ENCODE measurements around the gene DMD. TPM values are rescaled to one million over a fixed set of nuclear protein-coding genes. Genes with fewer than 3 reads are reported as not detected.
A peak's percentile ranks its signal among the peaks of the same experiment; 100 is the strongest.

DMD gene
- polyA plus RNA-seq, 2 of the 4 experiments (the other 2 are of a cell fraction), result 0.03 TPM; not detected in 1

- POLR2A ChIA-PET, result no interaction called here
- H3K4me2 ChIP-seq, result no peak overlapping the region
- no peak for DNase-seq (ENCODE audit: low read depth in 1 of 2, low spot score in 1 of 2)
- no peaks in the 10 kb centered on the region for H3K9me3 ChIP-seq
- FAIRE-seq, result peak; percentile 95
- CTCF ChIA-PET, result no interaction called here
- no peak for ATAC-seq
- H3K27ac ChIP-seq, result no peak overlapping the region
- TF ChIP-seq EP300 (IDR thresholded peaks at IDR 0.05) (no peak), HEYL (CRISPR knock-in tag; IDR thresholded peaks at IDR 0.05) (no peak), ESRRA (IDR thresholded peaks at IDR 0.05; ENCODE audit: borderline replicate concordance, low read length) (no peak), JUN (IDR thresholded peaks at IDR 0.05) (no peak), CHD2 (IDR thresholded peaks at IDR 0.05; ENCODE audit: low read length, partially characterized antibody) (no peak)
- H3K4me1 ChIP-seq, result no peaks in the 10 kb centered on the region
- H3K4me3 ChIP-seq, result no peak overlapping the region
Measured at GRCh38 chrX:32139476-32139875, 1071.9 kb downstream of the DMD start.

- H3K4me3 ChIP-seq, result no peak overlapping the region
- TF ChIP-seq REST (IDR thresholded peaks at IDR 0.05), result peak; percentile 42; the same call in 1 of the 2 replicates
- TF ChIP-seq ZSCAN20 (CRISPR knock-in tag; IDR thresholded peaks at IDR 0.05), result no peak
- FAIRE-seq (no peak), DNase-seq (ENCODE audit: low read depth in 1 of 2, low spot score in 1 of 2) (no peak), ATAC-seq (no peak)
- 0% methylated on average over 2 of the region's 2 CpGs for WGBS (ENCODE audit: missing lambda C conversion rate)
- no peaks in the 10 kb centered on the region for H3K4me1 ChIP-seq
- POLR2A ChIA-PET, result no interaction called here
- CTCF ChIA-PET, result no interaction called here
- H3K27ac ChIP-seq, result no peak overlapping the region
- H3K9me3 ChIP-seq, result no peaks in the 10 kb centered on the region
- no peak overlapping the region for H3K4me2 ChIP-seq
Measured at GRCh38 chrX:32137525-32137924, 1073.8 kb downstream of the DMD start.

- DNase-seq (ENCODE audit: low read depth in 1 of 2, low spot score in 1 of 2) (no peak), ATAC-seq (no peak), FAIRE-seq (no peak)
- no peaks in the 10 kb centered on the region for H3K4me1 ChIP-seq
- TF ChIP-seq MAFK (IDR thresholded peaks at IDR 0.05; ENCODE audit: partially characterized antibody), result no peak
- no peak for TF ChIP-seq REST (IDR thresholded peaks at IDR 0.05)
- TF ChIP-seq HMGXB4 (CRISPR knock-in tag; IDR thresholded peaks at IDR 0.05; ENCODE audit: borderline replicate concordance), result no peak
- no peak for TF ChIP-seq MAZ (IDR thresholded peaks at IDR 0.05; ENCODE audit: borderline replicate concordance, low read depth, low read length)
- no peak for TF ChIP-seq ATOH8 (CRISPR knock-in tag; IDR thresholded peaks at IDR 0.05; ENCODE audit: low read depth)
- no peak for TF ChIP-seq POLR2A (IDR thresholded peaks at IDR 0.05; ENCODE audit: low read length)
- no peak for TF ChIP-seq EHMT2 (IDR thresholded peaks at IDR 0.05; ENCODE audit: low read depth)
- no peak for TF ChIP-seq NPAS2 (CRISPR knock-in tag; IDR thresholded peaks at IDR 0.05; ENCODE audit: borderline replicate concordance)
- TF ChIP-seq NFE2L2 (conservative IDR thresholded peaks at IDR 0.05; ENCODE audit: low read length), result no peak
- no peak for TF ChIP-seq PHF8 (IDR thresholded peaks at IDR 0.05; ENCODE audit: borderline replicate concordance, low read depth)
- TF ChIP-seq SMC3 (IDR thresholded peaks at IDR 0.05), result no peak
- TF ChIP-seq FOSL2 (IDR thresholded peaks at IDR 0.05), result no peak
- no peak for TF ChIP-seq FOSL2 (CRISPR knock-in tag; IDR thresholded peaks at IDR 0.05)
- no peak for TF ChIP-seq HOXB5 (CRISPR knock-in tag; IDR thresholded peaks at IDR 0.05)
- TF ChIP-seq RCOR1 (IDR thresholded peaks at IDR 0.05; ENCODE audit: low read depth, low read length), result no peak
- 0% methylated on average over 1 of the region's 1 CpG for WGBS (ENCODE audit: missing lambda C conversion rate)
- ChIA-PET POLR2A (no interaction called here), CTCF (no interaction called here)
- H3K27ac ChIP-seq, result no peak overlapping the region
- H3K4me2 ChIP-seq, result no peak overlapping the region
- H3K9me3 ChIP-seq, result no peaks in the 10 kb centered on the region
- no peak overlapping the region for H3K4me3 ChIP-seq
Measured at GRCh38 chrX:32126997-32127396, 1084.4 kb downstream of the DMD start.

Data from A549 (cell line).